GM10248 (cell line): Measurements from ENCODE around the gene VPS4A.

Source experiments
- CTCF ChIA-PET: fragments of 300-600 bp; sonication (Branson Sonifier 250); formaldehyde crosslinking; extraction: SDS; loops from one replicate; lab custom pipeline; 2021; ENCODE audit warnings: antibody characterized with exemption; lab: Yijun Ruan, JAX
- POLR2A ChIA-PET: fragments of 350-650 bp; sonication (Branson Sonifier 250); formaldehyde crosslinking; extraction: SDS; loops from one replicate; lab custom pipeline; 2020; ENCODE audit warnings: antibody characterized with exemption; lab: Yijun Ruan, JAX
- DNase-seq: peaks from one replicate; pipeline ENCODE4 v3.0.0; 2012; ENCODE audit errors: extremely low spot score
- TF ChIP-seq, protein P1 (sequence below): IDR thresholded peaks from 2 replicates; pipeline ENCODE4 v1.5.1; 2012; ENCODE audit warnings: mild to moderate bottlenecking, low read depth; ENCODE audit errors: extremely low read depth, missing control alignments, control extremely low read depth

VPS4A gene

GRCh38 chr16:69318177-69318910, 7.2 kb downstream of the VPS4A start:
- TF ChIP-seq, protein P1, sequence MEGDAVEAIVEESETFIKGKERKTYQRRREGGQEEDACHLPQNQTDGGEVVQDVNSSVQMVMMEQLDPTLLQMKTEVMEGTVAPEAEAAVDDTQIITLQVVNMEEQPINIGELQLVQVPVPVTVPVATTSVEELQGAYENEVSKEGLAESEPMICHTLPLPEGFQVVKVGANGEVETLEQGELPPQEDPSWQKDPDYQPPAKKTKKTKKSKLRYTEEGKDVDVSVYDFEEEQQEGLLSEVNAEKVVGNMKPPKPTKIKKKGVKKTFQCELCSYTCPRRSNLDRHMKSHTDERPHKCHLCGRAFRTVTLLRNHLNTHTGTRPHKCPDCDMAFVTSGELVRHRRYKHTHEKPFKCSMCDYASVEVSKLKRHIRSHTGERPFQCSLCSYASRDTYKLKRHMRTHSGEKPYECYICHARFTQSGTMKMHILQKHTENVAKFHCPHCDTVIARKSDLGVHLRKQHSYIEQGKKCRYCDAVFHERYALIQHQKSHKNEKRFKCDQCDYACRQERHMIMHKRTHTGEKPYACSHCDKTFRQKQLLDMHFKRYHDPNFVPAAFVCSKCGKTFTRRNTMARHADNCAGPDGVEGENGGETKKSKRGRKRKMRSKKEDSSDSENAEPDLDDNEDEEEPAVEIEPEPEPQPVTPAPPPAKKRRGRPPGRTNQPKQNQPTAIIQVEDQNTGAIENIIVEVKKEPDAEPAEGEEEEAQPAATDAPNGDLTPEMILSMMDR, result no peak
- no peak for DNase-seq
- ChIA-PET CTCF (interaction anchor here (2.1 kb wide), 1 partner anchor 10 kb away, joined by 7 read pairs; no protein-coding TSS in a partner anchor), POLR2A (no interaction called here)

GRCh38 chr16:69318911-69319289, 7.8 kb downstream of the VPS4A start:
- CTCF ChIA-PET, result interaction anchor here (2.1 kb wide), 1 partner anchor 10 kb away, joined by 7 read pairs; no protein-coding TSS in a partner anchor
- TF ChIP-seq, protein P1, result no peak
- DNase-seq, result no peak
- POLR2A ChIA-PET, result no interaction called here

- CTCF ChIA-PET, result interaction anchor here (2.1 kb wide), 1 partner anchor 9 kb away, joined by 7 read pairs; no protein-coding TSS in a partner anchor
- POLR2A ChIA-PET, result no interaction called here
- TF ChIP-seq, protein P1, result no peak
- no peak for DNase-seq
Measured at GRCh38 chr16:69319381-69319780, 8.2 kb downstream of the VPS4A start.

GRCh38 chr16:69319826-69320739, 8.9 kb downstream of the VPS4A start:
- DNase-seq, result no peak
- CTCF ChIA-PET, result interaction anchor here (2.1 kb wide), 1 partner anchor 9 kb away, joined by 7 read pairs; no protein-coding TSS in a partner anchor
- POLR2A ChIA-PET, result no interaction called here
- TF ChIP-seq, protein P1, result no peak

DNA sequence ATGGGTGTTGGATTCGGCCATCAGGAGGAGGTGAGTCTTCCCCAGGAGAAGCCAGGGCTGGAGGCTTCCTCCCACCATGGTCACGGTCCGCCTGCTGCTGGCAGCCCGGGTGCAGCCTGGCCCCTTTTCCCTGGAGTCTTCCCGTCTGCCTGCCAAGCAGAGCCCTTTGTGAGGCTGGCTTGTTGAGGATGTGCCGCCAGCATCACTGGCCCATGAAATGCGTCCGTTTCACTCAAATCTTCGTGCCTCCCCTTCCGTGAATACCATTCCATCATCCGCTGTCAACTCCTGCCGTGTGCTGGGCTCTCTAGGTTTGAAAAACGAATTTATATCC, 9.6 kb downstream of the VPS4A start:
- ChIA-PET POLR2A (no interaction called here), CTCF (no interaction called here)
- DNase-seq, result no peak
- TF ChIP-seq, protein P1, result no peak

DNA sequence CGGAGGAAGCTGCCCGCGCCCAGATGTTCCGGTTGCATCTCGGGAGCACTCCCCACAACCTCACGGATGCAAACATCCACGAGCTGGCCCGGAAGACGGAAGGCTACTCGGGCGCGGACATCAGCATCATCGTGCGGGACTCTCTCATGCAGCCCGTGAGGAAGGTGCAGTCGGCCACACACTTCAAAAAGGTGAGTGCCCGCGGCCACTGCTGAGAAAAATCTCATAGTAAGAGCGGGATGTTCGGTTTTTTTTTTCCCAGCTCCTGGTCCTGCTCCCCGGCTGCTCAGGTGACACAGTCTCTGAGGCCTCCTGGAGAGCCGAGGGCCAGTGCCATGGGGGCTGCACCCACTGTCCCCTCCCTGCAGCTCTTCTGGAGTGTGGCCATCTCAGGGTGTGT, 9.9 kb downstream of the VPS4A start:
- no peak for DNase-seq
- ChIA-PET POLR2A (no interaction called here), CTCF (no interaction called here)
- TF ChIP-seq, protein P1, result no peak
